HG03060 (cell line): ENCODE results near the gene OR4Q3.
"Not testable (repeated sequence)": the region's sequence is repeated elsewhere in the genome, so short reads cannot be mapped to it uniquely, and the experiment has no call there.

Source experiments
- ATAC-seq: cut with Tn5 transposase; IDR thresholded peaks from one replicate; pipeline ENCODE4 v1.9.1; 2021; ENCODE audit warnings: low read depth, moderate number of reproducible peaks; ENCODE audit not compliant: unreplicated experiment

OR4Q3 gene

DNA sequence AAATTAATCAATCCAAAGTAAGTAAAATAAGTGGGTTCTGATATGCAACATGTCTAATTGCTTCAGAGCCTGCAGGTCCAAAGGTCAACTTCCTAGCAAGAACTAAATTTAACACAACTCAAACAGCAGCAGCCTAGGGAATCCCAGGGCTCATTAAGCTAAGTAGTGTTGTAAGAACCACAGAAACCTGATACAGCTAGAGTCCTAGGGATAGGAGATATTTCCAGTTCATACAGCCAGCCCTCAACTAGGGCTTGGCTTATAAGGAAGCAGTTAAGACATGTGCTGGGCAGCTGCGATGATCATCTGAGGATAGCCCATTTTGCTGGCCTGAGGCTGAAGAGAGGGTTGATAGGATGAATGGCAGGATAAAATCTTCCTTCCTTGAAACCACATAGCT, at the start of gene OR4Q3:
OR4Q3 (plus strand) TSS at position 316 of the 400 bp plus-strand sequence.
- ATAC-seq: no peak

GRCh38 chr14:19729359-19729758, 14.0 kb upstream of the OR4Q3 start:
- no peak for ATAC-seq

DNA sequence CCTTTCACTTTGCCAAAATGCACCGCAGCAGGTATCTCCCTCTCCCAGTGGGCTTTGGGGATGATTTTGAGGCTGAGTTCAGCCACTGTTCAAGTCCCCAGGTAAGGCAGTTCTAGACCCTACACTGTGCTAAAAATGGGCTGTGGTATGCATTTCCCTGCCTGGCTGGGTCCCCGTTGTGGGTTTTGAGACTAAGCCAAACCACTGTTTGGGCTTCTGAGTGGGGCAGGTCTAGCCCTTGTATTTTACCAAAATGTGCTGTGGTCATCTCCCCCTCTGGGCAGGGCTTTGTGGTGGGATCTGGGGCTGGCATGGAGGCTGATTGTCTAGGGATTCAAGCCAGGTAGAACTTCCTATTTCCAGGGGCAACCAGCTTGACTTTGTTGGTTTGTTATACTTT, 13.6 kb upstream of the OR4Q3 start:
- no peak for ATAC-seq

- not testable (repeated sequence) for ATAC-seq
Measured at GRCh38 chr14:19733893-19734292, 9.5 kb upstream of the OR4Q3 start.

- ATAC-seq: not testable (repeated sequence)
Measured at GRCh38 chr14:19752316-19752715, 8.9 kb downstream of the OR4Q3 start.

DNA sequence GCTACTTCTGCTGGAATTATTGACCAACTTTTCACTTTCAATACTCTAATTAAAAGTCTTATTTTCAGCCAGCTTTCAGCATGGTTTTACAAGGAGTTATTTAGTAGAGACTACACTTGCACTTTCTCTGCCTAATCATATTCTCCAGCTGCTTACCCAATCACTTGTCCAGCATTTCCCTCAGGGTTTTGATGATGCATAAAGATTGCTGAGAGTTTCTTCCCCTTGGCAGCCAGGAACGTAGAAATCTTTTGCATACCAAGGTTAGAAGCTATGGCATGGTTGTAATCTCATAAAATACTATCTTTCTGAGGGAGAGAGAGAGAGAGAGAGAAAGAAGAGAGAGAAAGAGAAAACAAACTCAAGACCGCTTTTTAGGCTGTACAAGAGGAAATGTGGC, 10.8 kb downstream of the OR4Q3 start:
- no peak for ATAC-seq

- ATAC-seq: not testable (repeated sequence)
Measured at GRCh38 chr14:19771491-19771890, 28.1 kb downstream of the OR4Q3 start.

DNA sequence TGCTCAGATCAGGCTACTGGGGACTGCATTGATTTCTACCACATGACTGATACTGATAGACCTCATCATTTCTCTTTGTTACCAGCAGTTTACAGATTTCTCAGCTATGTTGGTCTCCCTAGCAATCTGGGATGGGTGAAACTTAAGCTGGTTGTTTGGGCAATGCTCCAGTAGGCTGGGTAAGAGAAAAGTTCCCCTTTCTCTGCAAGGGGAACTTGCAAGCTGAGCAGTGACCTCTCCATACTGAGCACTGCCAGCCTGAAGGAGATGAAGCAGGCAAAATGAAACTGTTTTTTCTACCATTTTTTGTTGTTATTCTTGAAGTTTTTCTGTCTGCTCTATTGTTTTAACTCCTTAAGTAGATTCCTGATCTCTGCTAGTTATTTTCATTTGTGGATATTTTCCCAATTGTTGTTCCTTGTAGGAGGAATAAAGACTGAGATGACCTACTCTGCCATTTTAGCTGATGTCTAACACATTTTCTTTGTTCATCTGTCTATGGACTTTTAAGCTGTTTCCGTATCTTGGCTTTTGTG, 28.6 kb downstream of the OR4Q3 start:
- ATAC-seq: no peak

GRCh38 chr14:19772454-19772853, 29.1 kb downstream of the OR4Q3 start:
- not testable (repeated sequence) for ATAC-seq

DNA sequence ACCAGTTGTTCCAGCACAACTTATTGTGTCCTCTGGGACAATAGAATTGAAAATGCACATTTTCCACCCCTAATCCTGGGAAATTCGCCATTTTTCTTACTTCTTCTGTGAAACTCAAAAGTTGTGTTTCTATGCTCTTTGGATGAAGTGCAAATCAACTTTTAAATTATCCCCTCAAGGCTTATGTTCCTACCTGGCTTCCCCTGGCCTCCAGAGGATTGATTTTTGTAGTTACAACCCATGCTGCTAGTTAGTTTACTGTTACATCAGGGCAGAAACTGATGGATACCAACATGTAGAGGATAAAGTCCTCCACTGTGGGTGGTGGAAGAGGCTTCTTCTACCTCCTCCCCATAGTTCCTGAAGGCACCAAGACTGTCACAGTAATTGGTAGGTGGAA, 29.8 kb downstream of the OR4Q3 start, which contains the start of gene OR4M1:
OR4M1 (plus strand) TSS at position 301 of the 400 bp plus-strand sequence. CDS start 6,819 bp downstream, outside the sequence.
- not testable (repeated sequence) for ATAC-seq

GRCh38 chr14:19775587-19775986, 32.2 kb downstream of the OR4Q3 start:
- no peak for ATAC-seq

GRCh38 chr14:19785848-19786247, 42.5 kb downstream of the OR4Q3 start:
- ATAC-seq: not testable (repeated sequence)

DNA sequence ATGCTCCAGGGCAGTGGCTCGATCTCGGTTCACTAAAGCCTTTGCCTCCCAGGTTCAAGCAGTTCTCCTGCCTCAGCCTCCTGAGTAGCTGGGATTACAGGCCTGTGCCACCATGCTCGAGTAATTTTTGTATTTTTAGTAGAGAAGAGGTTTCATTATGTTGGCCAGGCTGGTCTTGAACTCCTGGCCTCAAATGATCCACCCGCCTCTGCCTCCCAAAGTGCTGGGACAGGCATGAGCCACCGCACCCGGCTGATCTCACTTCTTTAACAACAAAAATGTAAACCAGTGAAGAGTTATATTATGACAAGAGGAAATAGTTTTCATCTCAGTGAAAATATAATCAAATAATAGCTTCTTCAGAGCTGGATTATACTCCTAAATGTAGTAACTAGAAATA, 43.9 kb downstream of the OR4Q3 start:
- ATAC-seq: not testable (repeated sequence)

DNA sequence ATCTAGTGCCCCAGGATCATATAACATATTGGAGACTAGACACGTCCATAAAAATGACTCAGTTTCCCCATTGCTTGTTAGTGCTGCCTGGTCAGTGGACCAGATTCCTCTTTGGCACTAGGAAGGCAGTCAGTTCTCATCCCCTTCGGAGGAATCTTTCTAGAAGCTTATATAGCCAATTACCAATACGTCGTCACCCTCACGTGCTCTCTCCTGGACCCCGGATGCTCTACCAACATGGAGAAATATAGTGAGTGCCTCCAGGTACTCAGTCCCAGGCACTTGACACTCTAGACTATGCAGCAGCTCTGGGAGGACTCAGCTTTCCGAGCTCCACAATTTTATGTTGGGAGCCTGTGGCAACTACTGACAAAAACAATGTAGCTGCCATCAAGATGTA, 44.8 kb downstream of the OR4Q3 start:
- ATAC-seq: not testable (repeated sequence)

GRCh38 chr14:19796520-19797108, 53.2 kb downstream of the OR4Q3 start:
- not testable (repeated sequence) for ATAC-seq
